Stimulated activated CD8-positive, alpha-beta memory T cell treated with anti-CD3 and anti-CD28 coated beads, Interleukin-15, amount 100 ng/mL, for 48 hours (primary cell): Measurements from ENCODE around the gene HAPLN3.
"Not testable (repeated sequence)": the region's sequence is repeated elsewhere in the genome, so short reads cannot be mapped to it uniquely, and the experiment has no call there.

Source experiments
- DNase-seq, 2 donors: peaks; one replicate each; pipeline ENCODE4 v3.0.0-alpha.2; 2020; ENCODE audit warnings: low read depth in 2 of 2

The HAPLN3 gene, protein sequence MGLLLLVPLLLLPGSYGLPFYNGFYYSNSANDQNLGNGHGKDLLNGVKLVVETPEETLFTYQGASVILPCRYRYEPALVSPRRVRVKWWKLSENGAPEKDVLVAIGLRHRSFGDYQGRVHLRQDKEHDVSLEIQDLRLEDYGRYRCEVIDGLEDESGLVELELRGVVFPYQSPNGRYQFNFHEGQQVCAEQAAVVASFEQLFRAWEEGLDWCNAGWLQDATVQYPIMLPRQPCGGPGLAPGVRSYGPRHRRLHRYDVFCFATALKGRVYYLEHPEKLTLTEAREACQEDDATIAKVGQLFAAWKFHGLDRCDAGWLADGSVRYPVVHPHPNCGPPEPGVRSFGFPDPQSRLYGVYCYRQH

DNA sequence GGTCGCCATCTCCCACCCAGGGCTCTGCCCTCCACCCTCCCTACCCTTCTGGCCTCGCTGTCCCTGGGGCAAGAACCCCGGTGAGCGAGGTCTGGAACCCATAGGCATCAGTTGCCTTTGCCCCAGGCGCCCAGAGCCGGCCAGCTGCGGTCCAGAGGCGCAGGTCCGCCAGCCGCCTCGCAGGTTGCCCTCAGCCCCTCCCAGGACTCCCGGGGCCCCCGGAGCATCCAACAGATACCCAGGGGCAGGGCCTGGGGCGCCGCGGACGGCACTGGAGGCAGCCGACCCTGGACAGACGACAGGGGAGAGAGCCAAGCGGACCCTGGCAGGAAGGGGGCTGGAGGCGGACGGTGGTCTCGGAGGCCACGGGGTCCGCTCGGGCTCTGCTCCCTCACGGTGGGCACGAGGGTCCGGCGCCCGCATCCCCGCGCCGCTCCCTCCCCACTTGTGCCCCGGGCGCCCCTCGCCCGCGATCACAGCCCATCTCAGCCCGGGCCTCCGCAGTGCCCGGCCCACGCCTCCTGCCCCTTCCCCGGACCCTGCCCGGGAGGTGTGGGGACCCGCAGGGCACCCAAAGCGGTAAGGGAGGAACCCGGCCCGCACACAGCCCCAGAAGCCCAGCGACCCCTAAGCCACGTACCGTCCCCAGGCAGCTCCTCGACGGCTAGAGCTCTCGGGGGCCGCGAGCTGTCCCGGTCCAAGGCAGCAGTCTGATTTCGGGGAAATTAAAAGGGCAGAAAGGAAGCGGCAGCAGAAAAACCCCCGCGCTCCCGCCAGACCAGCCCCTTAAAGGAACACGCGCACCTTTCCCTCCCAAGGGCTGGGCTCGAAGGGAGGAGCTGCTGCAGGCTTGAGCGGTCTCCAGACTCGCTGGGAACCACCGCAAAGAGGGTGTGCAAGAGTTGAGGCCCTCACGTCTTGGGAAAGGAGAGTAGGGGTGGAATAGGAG lies at the start of gene HAPLN3:
TSS of gene HAPLN3 (minus strand) at position 726 of the 949 bp plus-strand sequence. CDS start 8,246 bp downstream, outside the sequence.
- DNase-seq = peak; percentile 62 to 63

DNA sequence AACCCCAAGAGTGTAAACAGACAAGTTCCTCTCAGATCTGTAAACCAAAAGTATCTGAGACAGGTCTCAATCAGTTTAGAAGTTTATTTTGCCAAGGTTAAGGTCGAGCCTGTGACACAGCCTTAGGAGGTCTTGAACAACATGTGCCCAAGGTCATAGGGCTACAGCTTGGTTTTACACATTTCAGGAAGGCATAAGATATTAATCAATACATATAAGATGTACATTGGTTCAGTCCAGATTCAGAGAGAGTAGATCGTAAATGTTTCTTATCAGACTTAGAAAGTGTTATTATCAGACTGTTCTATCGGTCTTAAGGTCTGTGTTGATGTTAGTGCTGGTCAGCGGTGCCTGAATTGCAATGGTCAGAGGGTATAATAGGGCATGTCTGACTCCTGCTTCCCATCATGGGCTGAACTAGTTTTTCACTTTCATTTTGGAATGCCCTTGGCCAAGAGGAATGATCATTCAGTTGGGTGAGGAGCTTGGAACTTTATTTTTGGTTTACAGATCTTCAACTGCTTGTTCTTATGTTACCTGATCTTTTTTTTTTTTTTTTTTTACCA lies 44.8 kb upstream of the HAPLN3 start:
- no peak for DNase-seq

DNA sequence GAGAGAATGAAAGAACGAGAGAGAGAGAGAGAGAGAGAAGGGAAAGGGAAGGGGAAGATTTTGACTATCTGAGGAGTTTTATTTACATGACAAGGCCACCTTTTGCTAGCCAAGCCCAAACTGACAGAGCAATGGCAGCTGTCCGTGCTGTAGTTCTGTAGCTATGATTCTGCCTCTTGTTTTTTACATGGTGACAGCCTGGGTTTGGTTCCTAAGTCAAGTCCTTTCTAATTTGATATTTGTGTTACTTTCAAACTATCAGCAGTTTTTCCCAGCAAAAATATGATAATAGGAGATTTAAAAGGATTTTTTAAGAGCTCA lies 44.1 kb upstream of the HAPLN3 start:
- no peak for DNase-seq

DNA sequence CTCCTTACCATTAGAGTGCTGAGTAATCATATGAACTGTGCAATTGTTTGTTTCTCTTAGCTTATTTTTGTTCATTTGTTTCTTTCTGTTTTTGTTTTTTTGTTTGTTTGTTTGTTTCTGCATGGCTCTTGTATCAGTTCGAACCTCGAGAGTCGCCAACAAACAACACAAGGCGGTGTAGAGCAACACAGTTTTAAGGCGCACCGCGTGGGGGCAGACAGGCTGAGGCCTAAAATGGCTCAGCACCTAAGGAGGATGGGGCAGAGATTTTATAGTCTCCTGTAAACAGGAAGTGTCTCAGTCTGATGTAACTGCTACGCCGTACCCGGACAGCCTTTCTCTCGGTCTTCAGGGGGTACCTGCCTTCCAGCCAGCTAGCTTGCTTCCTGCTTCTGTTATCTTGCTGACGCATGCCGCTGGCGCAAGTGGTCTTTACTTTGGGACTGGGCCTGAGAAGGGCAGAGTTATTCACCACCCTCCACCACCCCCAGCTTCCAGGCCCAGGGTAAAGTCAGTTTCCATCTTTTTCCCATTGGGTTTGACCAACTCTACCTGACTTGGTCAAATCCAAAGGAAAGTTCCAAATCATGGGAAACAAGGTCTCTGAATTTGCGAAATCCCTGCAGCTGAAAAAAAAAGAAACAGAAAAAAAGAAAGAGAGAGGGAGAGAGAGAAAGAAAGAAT lies 43.6 kb upstream of the HAPLN3 start:
- no peak for DNase-seq

DNA sequence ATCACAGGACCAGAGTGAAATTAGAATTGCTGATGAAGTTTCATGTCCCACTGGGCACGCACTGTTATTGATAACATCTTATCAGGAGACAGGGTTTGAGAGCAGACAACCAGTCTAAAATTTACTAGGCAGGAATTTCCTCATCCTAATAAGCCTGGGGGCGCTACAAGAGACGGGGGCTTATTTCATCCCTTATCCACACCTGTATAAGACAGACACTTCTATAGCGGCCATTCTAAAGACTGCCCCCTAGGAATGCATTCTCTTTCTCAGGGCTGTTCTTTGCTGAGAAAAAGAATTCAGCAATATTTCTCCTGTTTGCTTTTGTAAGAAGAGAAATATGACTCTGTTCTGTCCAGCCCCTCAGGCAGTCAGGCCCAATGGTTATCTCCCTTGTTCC lies 39.1 kb upstream of the HAPLN3 start:
- not testable (repeated sequence) for DNase-seq

DNA sequence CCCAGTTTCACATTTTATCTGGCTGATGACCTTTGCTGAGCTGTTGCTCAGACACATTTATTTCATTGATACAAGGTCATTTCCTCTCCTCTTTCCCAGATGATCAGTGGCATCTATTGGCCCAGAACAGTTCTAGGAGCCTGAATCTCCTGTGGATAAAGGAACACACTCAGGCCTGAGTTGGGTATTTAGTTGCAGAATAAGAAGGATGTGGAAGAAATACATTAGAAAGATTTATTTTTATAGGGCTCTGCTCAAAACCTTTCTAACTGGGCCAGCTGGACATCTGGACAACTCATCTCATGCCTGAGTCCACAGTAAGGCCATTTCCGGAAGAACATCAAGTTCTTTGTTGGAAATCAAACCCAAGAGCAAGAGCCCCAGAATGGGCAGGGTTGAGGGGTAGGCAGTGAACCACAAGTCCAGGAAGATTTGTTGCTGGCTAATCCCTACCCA lies 37.6 kb upstream of the HAPLN3 start:
- no peak for DNase-seq

DNA sequence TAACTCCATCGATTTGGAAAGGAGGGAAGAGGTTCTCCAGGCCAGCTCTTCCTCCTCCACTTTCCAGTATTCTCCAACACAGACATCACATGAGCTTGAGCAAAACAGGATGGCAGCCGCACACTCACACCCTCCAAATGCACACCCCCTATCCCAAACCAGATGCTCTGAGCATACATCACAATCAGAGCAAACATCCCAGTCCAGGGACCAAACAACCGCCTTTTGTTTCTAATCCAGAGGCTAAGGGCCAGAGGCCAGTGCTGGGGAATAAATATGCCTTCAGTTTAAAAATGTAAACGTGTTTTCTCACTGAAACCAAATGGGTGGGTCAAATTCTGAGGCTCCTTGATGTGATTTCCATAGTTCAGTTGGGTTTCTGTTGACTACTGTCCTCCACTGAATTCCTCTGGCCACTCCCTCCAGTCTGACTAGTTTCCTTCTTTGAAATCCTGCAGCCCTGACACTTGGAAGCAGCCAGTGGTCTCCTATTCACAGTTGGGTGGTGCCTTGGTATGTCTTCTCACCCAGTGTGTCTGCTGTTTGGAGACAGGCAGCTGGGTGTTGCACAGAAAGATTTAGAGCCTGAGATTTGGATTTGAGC lies 37.0 kb upstream of the HAPLN3 start:
- no peak for DNase-seq

DNA sequence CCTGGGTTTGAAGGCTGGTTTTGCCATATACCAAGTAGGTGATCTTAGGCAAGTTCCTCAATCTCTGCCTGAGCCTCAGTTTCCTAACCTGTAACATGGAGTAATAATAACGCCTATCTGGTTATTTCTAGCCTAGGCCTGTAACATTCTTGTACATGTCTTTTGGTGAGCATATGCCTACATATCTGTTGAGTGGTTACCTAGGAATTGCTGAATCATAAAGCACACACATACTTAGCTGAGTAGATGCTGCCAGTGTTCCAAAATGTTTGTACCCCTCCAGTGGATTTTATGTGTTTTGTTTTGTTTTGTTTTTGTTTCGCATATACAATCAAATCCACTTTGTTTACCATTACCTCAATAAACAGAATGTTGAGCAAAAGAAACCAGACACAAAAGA lies 35.2 kb upstream of the HAPLN3 start:
- DNase-seq = no peak

DNA sequence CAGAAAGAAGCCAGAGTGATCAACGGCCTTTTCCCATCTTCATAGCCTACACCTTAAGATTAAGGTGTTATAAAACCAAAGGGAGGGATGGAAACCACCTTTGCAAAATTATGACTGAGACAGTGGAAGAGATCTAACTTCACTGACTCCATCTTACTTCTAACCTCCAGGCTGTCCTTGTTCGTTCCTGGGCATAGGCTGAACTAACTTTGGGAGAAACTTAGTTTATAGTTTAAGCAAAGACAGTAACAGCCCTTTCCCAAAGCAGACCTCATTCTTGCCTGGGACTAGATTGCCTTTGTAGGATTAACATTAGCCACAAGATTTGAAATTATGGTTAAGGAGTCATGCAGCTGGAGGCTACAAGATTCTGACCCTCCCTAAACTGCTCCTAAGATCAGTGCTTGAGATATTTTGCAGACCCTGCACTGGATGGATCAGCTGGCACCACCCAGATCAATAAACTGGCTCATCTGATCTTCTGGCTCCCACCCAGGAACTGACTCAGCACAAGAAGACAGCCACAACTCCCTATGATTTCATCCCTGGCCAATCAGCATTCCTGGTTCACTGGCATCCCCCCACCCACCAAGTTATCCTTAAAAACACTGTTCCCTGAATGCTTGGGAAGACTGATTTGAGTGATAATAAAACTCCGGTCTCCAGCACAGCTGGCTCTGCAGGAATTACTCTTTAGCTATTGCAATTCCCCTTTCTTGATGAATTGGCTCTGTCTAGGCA lies 34.2 kb upstream of the HAPLN3 start:
- DNase-seq = not testable (repeated sequence)

DNA sequence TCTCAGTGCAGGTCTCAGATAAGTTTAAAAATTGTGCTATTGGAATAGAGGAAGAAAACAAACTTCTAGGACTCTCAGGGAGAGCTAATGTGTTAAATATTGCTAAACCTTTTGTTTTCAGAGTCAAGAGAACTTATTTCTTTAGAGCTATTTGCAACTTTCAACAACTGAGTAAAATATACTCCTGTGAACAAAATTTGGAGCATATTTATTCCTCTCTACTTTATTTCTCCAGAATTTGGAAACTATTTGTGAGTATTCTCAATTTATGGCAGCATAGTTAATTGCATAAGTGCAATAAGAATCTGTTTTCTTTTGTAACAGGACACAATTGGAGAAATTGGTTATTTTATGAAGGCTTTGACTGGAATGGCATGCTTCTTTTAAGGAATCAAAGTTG lies 32.8 kb upstream of the HAPLN3 start:
- DNase-seq = not testable (repeated sequence)

DNA sequence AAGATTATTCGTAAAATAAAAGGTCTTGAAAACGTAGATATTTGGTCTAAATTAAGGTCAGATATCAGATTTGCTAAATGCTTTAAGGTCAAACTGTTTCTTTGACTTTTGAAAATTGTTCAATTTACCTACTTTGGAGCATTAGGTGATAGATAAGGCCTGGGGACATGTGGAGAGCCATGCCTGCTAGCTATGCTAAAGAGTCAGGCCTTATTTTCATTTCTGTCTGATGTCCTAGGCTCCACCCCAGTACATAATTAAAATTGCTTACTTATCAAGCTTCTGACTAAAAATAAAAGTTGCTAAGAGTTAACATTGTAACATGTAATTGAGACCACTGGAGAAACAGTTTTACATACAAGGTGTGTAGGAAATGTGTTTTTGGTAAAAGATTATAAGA lies 30.3 kb upstream of the HAPLN3 start:
- not testable (repeated sequence) for DNase-seq

DNA sequence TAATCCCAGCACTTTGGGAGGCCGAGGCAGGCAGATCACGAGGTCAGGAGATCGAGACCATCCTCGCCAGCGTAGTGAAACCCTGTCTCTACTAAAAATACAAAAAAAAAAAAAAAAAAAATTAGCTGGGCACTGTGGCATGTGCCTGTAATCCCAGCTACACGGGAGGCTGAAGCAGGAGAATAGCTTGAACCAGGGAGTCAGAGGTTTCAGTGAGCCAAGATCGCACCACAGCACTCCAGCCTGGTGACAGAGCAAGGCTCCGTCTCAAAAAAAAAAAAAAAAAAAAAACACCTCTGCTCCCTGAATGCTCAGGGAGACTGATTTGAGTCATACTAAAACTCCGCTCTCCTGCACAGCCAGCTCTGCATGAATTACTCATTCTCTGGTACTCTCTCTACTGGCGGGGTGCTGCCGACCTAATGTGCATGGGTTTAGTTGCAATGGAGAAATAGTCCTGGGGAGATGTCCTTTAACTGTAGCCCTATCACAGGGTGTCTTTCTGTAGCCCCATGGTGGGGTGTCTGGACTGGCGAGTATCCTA lies 25.6 kb upstream of the HAPLN3 start:
- DNase-seq = peak in 1 of 2 donors; percentile 48

DNA sequence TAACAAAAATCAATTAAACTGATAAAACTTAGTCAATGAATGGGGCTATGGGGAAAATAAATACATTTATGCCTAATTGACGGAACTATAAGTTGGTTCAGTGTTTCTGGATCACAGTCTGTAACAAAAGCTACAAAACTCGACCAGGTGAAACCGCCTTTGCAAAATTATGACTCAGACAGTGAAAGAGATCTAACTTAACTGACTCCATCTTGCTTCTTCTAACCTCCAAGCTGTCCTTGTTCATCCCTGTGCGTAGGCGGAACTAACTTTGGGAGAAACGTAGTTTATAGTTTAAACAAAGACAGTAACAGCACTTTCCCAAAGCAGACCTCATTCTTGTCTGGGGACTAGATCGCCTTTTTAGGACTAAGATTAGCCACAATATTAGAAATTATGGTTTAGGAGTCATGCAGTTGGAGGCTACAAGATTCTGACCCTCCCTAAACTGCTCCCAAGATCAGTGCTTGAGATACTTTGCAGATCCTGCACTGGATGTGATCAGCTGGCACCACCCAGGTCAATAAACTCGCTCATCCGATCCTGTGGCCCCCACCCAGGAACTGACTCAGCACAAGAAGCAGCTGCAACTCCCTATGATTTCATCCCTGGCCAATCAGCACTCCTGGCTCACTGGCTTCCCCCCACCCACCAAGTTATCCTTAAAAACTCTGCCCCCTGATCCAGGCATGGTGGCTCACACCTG lies 25.0 kb upstream of the HAPLN3 start:
- no peak for DNase-seq

DNA sequence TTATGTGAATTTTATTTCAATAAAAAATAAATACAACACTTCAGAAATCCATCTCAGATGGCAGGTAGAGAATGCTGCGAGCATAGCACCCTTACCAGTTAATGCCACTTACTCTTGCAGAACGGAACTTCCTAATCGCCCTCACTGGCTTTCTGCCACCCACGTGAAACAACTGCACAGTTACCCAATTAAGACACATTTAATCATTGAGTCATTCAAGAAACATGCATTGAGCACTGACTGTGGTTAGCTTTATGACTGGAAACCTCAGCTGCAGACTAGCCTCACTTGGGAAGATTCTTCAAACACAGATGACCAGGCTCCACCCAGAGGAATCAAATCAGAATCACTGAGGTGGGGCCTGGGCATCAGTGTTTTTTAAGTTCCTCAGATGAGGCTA lies 23.4 kb upstream of the HAPLN3 start:
- peak in 1 of 2 donors; percentile 50 for DNase-seq

DNA sequence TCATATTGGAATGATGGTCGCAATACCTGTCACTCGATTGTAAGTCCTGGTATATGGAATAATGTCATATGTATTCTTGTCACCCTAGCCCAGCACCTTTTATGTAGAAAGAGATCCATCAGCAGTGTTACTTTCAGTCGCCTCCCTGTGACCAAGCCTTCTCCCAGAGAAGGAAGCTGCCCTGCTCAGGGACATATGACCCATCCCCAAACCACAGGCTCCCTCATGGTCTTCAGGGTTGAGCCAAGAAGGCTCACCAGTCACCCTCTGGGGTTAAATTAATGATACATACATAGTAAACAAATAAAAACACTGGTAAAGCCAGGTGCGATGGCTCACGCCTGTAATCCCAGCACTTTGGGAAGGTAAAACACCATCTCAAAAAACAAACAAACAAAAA lies 22.4 kb upstream of the HAPLN3 start:
- no peak for DNase-seq

DNA sequence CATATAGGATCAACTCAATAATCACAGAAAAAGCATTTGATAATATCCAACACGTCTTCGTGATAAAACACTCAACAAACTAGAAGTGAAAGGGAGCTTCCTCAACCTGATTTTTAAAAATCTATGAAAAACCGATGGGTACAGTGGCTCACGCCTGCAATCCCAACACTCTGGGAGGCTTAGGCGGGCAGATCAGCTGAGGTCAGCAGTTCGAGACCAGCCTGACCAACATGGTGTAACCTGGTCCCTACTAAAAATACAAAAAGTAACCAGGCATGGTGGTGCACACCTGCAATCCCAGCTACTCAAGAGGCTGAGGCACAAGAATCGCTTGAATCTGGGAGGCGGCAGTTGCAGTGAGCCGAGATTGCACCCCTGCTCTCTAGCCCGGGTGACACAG lies 20.0 kb upstream of the HAPLN3 start:
- DNase-seq = no peak

DNA sequence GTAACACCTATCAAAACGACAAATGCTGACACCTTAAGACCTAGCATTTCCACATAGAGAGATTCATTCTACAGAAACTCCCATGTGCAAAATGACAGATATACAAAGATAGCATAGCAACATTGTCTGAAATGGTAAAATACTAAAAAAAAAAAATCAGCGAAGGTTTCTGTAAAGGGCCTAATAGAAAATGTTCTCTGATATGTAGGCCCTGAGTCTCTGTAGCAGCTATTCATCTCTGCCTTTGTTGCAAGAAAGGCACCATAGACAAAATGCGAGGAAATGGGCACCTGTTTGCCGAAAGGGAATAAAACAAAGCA lies 18.5 kb upstream of the HAPLN3 start:
- no peak for DNase-seq

DNA sequence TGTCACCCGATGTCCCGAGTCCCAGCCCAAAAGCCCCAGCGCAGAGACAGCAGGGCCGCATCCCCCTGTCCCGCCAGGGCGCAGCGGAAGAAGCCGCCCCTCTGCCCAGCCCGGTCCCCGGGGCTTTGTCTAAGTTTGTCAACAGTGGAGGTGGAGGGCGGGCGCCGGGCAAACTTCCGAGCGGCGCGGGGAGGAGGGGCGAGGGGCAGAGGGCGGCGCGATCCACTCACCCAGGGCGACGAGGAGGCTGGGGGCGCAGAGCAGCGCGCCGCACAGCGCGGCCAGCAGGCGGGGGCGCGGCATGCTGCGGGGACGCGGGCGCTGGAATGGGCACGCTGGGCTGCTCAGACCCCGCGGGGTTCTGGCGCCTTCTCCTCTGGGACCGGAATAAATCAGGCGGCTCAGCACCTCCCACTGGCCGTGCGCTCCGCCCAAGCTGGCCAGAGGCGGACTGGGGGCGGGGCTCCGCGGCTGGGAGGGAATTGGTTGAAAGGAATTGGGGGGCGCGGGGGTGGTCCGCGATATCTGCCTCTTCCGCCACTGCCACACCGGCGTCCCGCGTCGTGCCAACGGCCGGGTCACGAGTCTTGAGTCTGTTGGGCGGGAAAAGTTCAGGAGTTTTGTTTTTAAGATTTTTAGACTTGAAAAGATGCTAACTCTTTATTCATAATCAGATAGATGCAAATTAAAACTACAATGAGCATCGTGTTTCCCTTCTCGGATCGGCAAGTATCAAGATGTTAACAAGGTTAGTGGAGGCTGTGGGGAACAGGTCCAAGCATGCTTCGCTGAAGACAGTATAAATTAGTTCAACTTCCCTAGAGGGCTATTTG lies 17.9 kb upstream of the HAPLN3 start, which contains the start of gene MFGE8:
TSS of gene MFGE8 (minus strand) at position 363 of the 833 bp plus-strand sequence. CDS start at position 303, 60 bp downstream.
- DNase-seq = peak; percentile 61 to 68

DNA sequence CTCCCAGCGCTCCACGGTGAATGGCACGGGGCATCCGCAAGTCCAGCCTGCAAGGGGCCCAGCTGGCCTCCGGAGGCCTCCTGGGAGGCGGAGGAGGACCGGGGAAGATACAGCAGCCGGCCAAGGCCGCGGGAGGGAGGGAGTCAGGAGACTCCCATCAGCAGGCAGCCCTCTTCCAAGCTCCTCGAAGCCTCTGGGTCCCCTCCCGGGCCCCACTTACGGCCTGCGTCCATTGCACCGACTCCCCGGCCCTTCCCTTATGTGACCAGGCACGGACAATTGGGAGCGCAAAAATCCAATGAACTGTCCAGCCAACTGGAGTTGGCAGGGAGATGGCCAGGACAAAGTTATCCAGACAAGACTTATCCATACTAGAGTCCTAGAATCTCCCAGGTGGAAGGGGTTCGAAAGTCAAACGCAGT lies 17.2 kb upstream of the HAPLN3 start:
- DNase-seq = no peak
